Activated T-cell treated with anti-CD3 and anti-CD28 coated beads, Interleukin-2, amount 50 U/mL, for 72 hours (primary cell): ENCODE data around the gene EPN2. TPM values are rescaled to one million over a fixed set of nuclear protein-coding genes. Genes with fewer than 3 reads are reported as not detected.

Experiments used
- ATAC-seq, 2 donors: fragments of 150-1000 bp; cut with Tn5 transposase; replicated peaks in 1 of 2; 2 replicates each; pipeline ENCODE4 v1.10.0; 2021; ENCODE audit warnings: moderate library complexity in 2 of 2, mild to moderate bottlenecking in 1 of 2
- DNase-seq, 2 donors: peaks; one replicate each; pipeline ENCODE4 v3.0.0; 2021 to 2022; ENCODE audit warnings: mixed read lengths in 1 of 2
- H3K27ac Mint-ChIP-seq: one replicate; pipeline ENCODE4 v1.8.0; 2022; ENCODE audit warnings: mild to moderate bottlenecking, moderate library complexity, mixed read lengths
- H3K27me3 Mint-ChIP-seq: one replicate; pipeline ENCODE4 v1.8.0; 2022; ENCODE audit warnings: low read depth, mixed read lengths
- H3K36me3 Mint-ChIP-seq, 2 donors: one replicate each; pipeline ENCODE4 v1.8.0; 2022; ENCODE audit warnings: mixed read lengths in 2 of 2, mild to moderate bottlenecking in 1 of 2; ENCODE audit not compliant: insufficient read depth in 2 of 2
- H3K4me1 Mint-ChIP-seq: one replicate; pipeline ENCODE4 v1.8.0; 2022; ENCODE audit warnings: low read depth, mixed read lengths
- H3K4me3 Mint-ChIP-seq, 2 donors: one replicate each; pipeline ENCODE4 v1.8.0; 2022; ENCODE audit warnings: mild to moderate bottlenecking in 2 of 2, mixed read lengths in 2 of 2, moderate library complexity in 2 of 2
- H3K9me3 Mint-ChIP-seq, 2 donors: one replicate each; pipeline ENCODE4 v1.8.0; 2022; ENCODE audit warnings: mixed read lengths in 2 of 2
- total RNA-seq, 2 donors: library from RNA; stranded (reverse); gene quantifications; one replicate each; pipeline ENCODE4 v1.2.3, GENCODE V29; 2022

EPN2 gene
- total RNA-seq, 2 donors from 2014 or later = 5.3 to 9.0 TPM

DNA sequence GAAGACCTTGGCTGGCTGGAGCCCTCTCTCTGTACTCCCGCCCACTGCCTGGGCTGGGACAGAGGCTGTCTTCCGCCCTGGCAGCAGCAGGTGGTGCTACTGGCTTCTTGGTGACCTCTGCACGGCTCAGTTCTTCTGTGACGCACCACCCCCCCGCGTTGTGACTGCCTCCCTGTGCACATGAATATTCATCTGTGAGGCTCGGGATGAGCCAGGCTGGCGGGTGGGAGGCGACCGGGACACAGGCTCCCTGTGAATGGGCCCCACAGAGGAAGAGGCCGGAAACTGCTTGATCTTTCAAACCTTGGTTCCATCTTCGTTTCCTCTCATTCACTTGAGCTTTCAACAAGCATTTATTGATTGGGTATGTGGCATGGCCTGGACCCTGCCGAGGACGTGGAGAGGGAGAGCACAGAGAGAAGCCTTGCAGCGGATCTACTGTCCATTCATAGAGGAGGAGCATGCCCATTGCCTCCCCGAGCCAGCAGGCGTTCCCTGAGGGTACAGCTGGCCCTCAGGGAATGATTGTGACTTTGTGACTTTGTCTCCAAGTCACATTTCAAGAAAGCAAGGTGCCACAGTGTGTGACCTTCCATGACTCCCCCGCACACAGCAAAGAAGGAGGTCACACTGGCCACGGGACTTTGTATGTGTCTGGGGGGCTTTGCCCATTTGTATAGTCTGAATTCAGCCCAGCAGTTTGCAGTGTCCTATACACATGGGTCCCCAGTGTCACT is 80.4 kb downstream of the EPN2 start:
- Mint-ChIP-seq H3K27ac (no peak overlapping the region), H3K4me1 (no peaks in the 10 kb centered on the region), H3K36me3 (no peaks in the 10 kb centered on the region), H3K4me3 (no peak overlapping the region), H3K27me3 (no peaks in the 10 kb centered on the region), H3K9me3 (no peaks in the 10 kb centered on the region)
- ATAC-seq (peak in 1 of 2 donors; percentile 33), DNase-seq (no peak)

DNA sequence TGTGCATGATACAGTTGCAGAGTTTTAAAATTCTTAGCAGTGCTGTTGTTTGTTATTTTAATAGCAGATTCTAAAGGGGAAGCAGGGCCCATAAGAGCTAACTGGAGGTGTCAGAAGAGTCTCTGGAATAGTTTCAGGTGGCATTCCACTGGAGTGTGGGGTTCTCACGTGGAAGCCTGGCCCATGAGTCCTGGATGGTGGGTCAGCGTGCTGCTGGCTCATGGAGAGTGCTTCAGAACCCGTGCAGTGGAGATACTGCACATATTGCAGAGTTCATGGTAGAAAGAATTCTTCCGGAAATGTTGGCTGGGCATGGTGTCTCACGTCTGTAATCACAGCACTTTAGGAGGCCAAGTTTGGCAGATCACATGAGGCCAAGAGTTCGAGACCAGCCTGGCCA is 81.4 kb downstream of the EPN2 start:
- no peaks in the 10 kb centered on the region for H3K4me1 Mint-ChIP-seq

DNA sequence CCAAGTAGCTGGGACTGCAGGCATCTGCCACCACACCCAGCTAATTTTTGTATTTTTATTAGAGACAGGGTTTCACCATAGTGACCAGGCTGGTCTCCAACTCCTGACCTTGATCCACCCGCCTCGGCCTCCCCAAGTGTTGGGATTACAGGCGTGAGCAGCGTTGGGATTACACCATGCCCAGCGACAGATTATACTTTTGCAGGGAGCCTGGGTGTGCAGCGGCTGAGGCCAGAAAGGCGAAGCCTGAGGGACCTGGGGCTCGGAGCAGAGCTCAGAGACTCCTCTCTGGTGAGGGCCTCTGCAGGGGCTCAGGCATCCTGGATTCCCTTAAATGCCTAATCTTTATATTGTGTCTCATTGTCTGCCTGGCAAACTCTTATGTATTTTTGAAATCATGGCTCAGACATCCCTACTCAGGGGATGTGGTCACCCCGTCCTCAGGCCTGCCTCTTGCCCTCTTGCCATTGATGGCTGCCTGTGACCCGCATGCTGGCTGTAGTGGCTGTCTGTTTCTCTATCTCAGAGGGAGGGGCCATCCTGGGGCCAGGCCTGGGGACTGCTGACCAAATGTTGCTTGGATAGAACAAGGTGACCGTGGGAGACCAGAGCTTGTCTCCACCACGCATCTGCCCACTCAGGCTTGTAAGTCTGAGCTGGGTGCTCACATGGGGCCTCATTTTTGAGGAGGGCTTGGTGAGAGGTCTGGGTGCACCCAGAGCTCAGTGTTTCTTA is 82.8 kb downstream of the EPN2 start:
- no peak overlapping the region for H3K27ac Mint-ChIP-seq
- H3K36me3 Mint-ChIP-seq = peaks cover 1 to 2% of the 10 kb centered on the region in 2 donors
- no peak for ATAC-seq
- H3K27me3 Mint-ChIP-seq = peaks cover 5% of the 10 kb centered on the region
- H3K4me3 Mint-ChIP-seq = no peak overlapping the region
- no peaks in the 10 kb centered on the region for H3K4me1 Mint-ChIP-seq
- DNase-seq = no peak
- H3K9me3 Mint-ChIP-seq = no peaks in the 10 kb centered on the region

More for the DNA sequence above, 81.4 kb downstream of the EPN2 start:
- no peak for DNase-seq
- H3K9me3 Mint-ChIP-seq = no peaks in the 10 kb centered on the region
- H3K36me3 Mint-ChIP-seq = no peaks in the 10 kb centered on the region
- H3K27me3 Mint-ChIP-seq = no peaks in the 10 kb centered on the region
- no peak for ATAC-seq
- H3K4me3 Mint-ChIP-seq = no peak overlapping the region
- H3K27ac Mint-ChIP-seq = no peak overlapping the region

DNA sequence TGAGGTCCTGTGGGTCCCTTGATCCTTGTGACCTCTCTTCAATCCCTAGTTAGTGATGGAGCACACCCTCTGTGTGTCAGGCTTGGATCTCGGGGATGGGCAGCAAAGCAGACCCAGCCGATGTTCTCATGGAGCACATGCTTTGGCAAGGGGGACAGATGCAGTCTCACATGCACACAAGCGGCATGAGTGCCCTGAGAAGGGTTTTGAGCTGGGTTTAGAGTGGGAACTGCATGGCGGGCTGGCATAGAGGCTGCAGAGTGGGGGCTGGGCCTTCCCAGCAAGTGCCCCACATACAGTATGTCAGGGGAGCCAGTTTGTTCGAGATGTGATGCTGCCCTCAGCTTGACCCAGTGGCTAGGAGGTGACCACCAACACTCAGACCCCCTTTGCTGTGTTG is 83.7 kb downstream of the EPN2 start:
- H3K27ac Mint-ChIP-seq = no peak overlapping the region
- DNase-seq = no peak
- no peak for ATAC-seq
- H3K4me3 Mint-ChIP-seq = no peak overlapping the region
- peaks cover 3 to 4% of the 10 kb centered on the region in 2 donors for H3K36me3 Mint-ChIP-seq
- peaks cover 0 to 2% of the 10 kb centered on the region in 2 donors for H3K9me3 Mint-ChIP-seq
- H3K4me1 Mint-ChIP-seq = no peaks in the 10 kb centered on the region
- H3K27me3 Mint-ChIP-seq = peaks cover 8% of the 10 kb centered on the region

DNA sequence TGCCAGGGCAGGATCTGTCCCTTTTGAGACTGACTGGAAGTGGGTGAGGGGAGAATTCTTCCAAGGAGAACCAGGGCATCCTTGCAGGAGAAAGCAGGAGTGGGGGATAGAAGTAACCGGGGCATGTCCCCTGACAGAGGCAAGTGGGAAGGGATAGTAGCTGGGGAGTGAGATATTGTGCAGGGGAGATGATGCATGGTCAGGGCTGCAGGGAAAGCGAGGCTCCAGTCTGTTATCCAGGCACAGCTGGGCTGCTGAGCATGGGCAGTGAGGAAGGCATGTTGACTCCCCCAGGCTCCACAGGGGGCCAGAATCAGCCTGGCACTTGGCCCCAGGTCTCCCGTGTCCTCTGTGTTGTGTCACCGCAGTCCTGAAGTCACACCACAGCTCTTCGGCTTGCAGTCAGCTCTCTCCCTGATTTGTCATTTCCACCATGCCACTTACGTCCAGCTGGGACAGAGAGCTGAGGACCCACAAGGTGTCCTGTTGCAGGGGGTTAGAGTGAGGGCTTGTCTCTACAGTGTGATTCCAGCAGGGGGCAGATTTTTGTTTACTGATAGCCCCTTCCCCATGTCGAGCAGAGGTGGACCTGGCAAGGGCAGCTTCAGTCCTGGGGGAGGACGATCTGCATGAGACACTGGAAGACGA is 84.4 kb downstream of the EPN2 start:
- no peaks in the 10 kb centered on the region for H3K4me1 Mint-ChIP-seq
- no peak overlapping the region for H3K27ac Mint-ChIP-seq
- peaks cover 8% of the 10 kb centered on the region for H3K27me3 Mint-ChIP-seq
- no peak overlapping the region for H3K4me3 Mint-ChIP-seq
- no peak for ATAC-seq
- DNase-seq = no peak
- H3K9me3 Mint-ChIP-seq = peaks cover 0 to 2% of the 10 kb centered on the region in 2 donors
- peaks cover 3 to 4% of the 10 kb centered on the region in 2 donors for H3K36me3 Mint-ChIP-seq

DNA sequence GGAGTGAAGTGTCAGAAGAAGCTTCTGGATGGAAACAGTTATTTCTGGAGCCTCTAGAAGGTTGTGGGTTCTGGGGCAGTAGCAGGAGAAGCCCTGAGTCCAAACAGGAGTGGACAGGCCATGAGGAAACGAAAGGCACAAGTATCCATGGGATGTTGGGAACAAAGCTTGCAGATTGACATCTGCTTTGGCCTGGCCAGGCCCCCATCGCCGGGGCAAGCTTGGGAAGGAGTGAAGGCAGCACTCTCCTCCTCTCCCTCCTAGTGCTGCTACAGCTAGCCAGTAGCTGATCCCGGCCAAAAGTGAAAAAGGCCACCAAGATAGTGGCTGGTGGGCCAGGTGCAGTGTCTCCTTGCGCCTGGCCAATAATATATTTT is 85.0 kb downstream of the EPN2 start:
- H3K36me3 Mint-ChIP-seq = peaks cover 3 to 4% of the 10 kb centered on the region in 2 donors
- no peak overlapping the region for H3K4me3 Mint-ChIP-seq
- H3K27ac Mint-ChIP-seq = no peak overlapping the region
- ATAC-seq (no peak), DNase-seq (no peak)
- H3K27me3 Mint-ChIP-seq = peaks cover 8% of the 10 kb centered on the region
- H3K4me1 Mint-ChIP-seq = no peaks in the 10 kb centered on the region
- H3K9me3 Mint-ChIP-seq = peaks cover 0 to 2% of the 10 kb centered on the region in 2 donors

DNA sequence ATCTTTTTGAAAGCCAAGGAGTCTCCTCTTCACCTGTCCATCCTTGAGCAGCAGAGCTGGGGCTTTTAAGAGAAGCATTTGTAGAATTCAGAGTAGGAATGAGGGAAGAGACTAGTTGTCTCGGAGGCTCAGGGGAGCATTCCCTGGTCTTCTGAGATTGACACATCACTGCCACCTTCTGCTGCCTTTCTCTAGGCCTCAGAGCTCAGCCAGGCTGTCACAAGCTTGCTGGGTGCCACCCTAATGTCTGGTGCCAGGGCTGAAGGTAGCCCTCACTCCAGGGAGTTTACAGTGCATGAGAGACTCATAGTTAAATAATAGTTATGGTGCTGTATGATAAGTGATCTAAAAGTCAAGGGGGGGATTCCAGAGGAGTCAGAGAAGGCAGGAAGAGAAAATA is 85.7 kb downstream of the EPN2 start:
- Mint-ChIP-seq H3K4me3 (no peak overlapping the region), H3K27me3 (peaks cover 8% of the 10 kb centered on the region), H3K36me3 (peaks cover 3 to 4% of the 10 kb centered on the region in 2 donors), H3K4me1 (no peaks in the 10 kb centered on the region), H3K9me3 (peaks cover 0 to 2% of the 10 kb centered on the region in 2 donors), H3K27ac (no peak overlapping the region)
- DNase-seq (no peak), ATAC-seq (no peak)

DNA sequence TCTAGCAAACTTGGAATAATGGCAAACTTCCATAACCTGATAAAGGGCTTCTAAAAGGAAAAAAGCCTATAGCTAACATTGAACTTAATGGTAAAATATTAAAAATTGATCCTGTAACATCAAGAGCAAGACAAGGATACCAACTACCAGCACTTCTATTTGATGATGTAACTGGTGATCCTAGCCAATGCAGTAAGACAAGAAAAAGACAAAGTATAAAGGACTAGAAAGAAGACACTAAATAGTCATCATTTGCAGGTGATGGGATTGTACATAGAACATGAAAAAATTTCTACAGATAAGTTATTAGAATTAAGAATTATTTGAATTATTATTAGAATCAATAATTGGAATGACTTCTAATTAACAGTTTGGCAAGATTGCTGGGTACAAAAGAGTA is 88.4 kb downstream of the EPN2 start:
- Mint-ChIP-seq H3K9me3 (peaks cover 0 to 2% of the 10 kb centered on the region in 2 donors), H3K27ac (no peak overlapping the region), H3K4me3 (no peak overlapping the region), H3K27me3 (peaks cover 8% of the 10 kb centered on the region), H3K36me3 (peaks cover 3 to 4% of the 10 kb centered on the region in 2 donors), H3K4me1 (no peaks in the 10 kb centered on the region)
- DNase-seq (no peak), ATAC-seq (no peak)

DNA sequence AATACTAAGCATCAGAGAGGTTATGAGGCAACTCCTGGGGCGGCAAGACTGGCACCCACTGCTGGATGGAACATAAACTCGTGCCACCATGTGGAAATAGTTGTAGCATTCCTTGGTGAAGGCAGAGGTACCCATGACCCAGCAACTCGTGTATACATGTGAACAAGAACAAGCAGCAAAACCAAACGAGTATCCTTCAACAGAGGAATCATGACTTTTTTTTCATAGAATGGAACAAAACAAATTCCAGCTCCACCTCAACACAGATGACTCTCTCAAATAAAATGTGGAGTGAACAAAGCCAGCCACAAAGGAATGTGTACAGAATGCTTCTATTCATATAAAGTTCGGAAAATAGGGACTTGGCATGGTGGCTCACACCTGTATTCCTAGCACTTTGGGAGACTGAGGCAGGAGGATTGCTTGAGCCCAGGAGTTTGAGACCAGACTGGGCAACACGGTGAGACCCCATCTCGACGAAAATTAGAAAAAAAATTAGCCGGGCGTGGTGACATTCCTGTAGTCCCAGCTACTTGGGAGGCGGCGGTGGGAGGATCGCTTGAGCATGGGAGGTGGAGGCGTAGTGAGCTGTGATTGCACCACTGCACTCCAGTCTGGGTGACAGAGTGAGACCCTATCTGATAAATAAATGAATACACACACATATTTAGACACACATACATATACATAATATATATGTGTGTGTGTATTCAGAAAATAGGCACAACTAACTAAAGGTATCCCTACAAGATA is 90.0 kb downstream of the EPN2 start:
- Mint-ChIP-seq H3K27me3 (peaks cover 8% of the 10 kb centered on the region), H3K4me3 (no peak overlapping the region), H3K36me3 (peaks cover 3 to 4% of the 10 kb centered on the region in 2 donors), H3K27ac (no peak overlapping the region), H3K4me1 (no peaks in the 10 kb centered on the region), H3K9me3 (peaks cover 0 to 2% of the 10 kb centered on the region in 2 donors)
- DNase-seq (no peak), ATAC-seq (no peak)

DNA sequence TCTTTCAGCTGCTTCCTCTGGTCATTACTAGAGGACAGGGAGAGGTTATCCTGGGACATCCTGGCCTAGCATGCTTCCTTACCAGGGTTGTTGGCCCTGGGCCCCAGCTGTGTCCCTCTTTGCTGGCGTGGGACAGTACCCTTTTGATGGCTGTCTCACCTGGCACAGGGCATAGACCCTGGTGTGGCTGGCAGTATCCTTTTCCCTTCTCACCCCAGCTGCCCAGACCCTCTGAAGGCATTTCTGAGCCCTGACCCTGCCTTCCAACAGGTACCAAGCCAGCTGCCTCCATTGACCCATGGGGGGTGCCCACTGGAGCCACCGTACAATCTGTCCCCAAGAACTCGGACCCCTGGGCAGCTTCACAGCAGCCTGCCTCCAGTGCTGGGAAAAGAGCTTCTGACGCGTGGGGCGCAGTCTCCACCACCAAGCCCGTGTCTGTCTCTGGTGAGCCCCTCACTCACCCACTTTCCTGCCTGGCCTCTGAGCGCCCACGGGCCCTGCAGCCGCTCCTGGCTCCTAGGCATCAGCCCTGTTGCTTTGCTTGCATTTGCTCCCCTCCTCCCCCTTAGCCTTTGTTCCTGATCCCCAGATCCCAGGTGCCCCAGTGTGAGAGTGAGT is 91.4 kb downstream of the EPN2 start:
- H3K27me3 Mint-ChIP-seq = peaks cover 8% of the 10 kb centered on the region
- ATAC-seq (no peak), DNase-seq (no peak)
- H3K27ac Mint-ChIP-seq = no peak overlapping the region
- H3K4me1 Mint-ChIP-seq = peaks cover 7% of the 10 kb centered on the region
- H3K9me3 Mint-ChIP-seq = peaks cover 0 to 2% of the 10 kb centered on the region in 2 donors
- H3K4me3 Mint-ChIP-seq = no peak overlapping the region
- peaks cover 3 to 4% of the 10 kb centered on the region in 2 donors for H3K36me3 Mint-ChIP-seq

DNA sequence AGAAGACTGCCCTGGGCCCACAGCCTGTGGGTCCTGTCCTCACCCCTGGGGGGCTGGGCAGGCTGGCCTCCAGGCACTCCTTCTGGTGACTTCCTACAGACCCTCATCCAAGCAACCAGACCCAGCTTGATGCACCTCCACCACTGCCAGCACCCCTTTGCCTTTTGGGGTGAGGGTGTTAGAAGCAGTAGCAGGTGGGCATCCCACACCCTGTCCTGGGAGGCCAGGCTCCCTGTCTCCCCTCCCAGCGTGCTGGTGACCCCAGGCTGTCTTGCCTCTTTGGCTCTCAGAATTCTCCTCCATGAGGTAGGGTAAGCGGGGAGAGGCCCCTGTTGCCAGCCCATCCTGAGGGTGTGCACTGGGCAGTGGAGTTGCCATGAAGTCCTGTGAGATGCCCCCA is 92.0 kb downstream of the EPN2 start:
- ATAC-seq = no peak
- peaks cover 2 to 4% of the 10 kb centered on the region in 2 donors for H3K36me3 Mint-ChIP-seq
- DNase-seq = no peak
- no peak overlapping the region for H3K27ac Mint-ChIP-seq
- H3K4me1 Mint-ChIP-seq = peaks cover 7% of the 10 kb centered on the region
- peaks cover 0 to 2% of the 10 kb centered on the region in 2 donors for H3K9me3 Mint-ChIP-seq
- H3K4me3 Mint-ChIP-seq = no peak overlapping the region
- H3K27me3 Mint-ChIP-seq = peaks cover 8% of the 10 kb centered on the region

DNA sequence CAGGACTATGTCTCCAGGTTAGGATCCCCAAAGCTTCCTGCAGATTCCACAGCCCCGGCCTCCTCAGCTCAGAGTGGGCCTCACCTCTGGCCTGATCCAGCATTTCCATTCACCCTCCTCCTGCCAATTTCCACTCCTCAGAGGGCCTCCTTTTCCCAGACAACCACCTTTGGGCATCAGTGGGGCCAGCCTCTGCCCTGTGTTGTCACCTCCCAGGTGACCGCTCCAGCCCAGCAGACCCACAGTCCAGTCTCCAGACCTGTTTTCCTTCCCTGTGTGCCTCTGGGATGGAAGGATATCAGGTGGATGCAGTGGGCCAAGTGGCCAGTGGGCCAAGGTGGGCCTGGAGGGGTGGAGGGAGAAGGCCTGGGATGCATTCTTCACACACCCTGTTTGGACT is 92.7 kb downstream of the EPN2 start:
- no peak for ATAC-seq
- peaks cover 2% of the 10 kb centered on the region in 2 donors for H3K36me3 Mint-ChIP-seq
- H3K9me3 Mint-ChIP-seq = peaks cover 0 to 2% of the 10 kb centered on the region in 2 donors
- peaks cover 7% of the 10 kb centered on the region for H3K4me1 Mint-ChIP-seq
- DNase-seq = no peak
- H3K27me3 Mint-ChIP-seq = peaks cover 3% of the 10 kb centered on the region
- no peak overlapping the region for H3K4me3 Mint-ChIP-seq
- no peak overlapping the region for H3K27ac Mint-ChIP-seq
